ENCODE data around the gene SEC24C.

The SEC24C gene

GRCh38 chr10:73798087-73798486 is 53.9 kb downstream of the SEC24C start:
- H3K27me3 ChIP-seq (ENCODE audit: insufficient read depth, poor library complexity, severe bottlenecking): no peaks in the 10 kb centered on the region
- no peak overlapping the region for H3K27ac ChIP-seq (replicated peaks)
- TF ChIP-seq REST (IDR thresholded peaks at IDR 0.05; ENCODE audit: insufficient replicate concordance, low read depth) (no peak), GABPA (IDR thresholded peaks at IDR 0.05; ENCODE audit: low read depth) (no peak), SPI1 (IDR thresholded peaks at IDR 0.05; ENCODE audit: borderline replicate concordance, low read depth) (no peak), POLR2AphosphoS5 (IDR thresholded peaks at IDR 0.05; ENCODE audit: low read depth) (no peak), CTCF (IDR thresholded peaks at IDR 0.05; ENCODE audit: insufficient read depth, low read length) (no peak)
- H3K4me3 ChIP-seq (replicated peaks; ENCODE audit: insufficient read depth, low read length): no peak overlapping the region
- DNase-seq (ENCODE audit: low read depth in 1 of 2, low spot score in 1 of 2): no peak

- H3K27ac ChIP-seq (replicated peaks): no peak overlapping the region
- DNase-seq (ENCODE audit: low read depth in 1 of 2, low spot score in 1 of 2): no peak
- no peak for TF ChIP-seq POLR2AphosphoS5 (IDR thresholded peaks at IDR 0.05; ENCODE audit: low read depth)
- TF ChIP-seq SPI1 (IDR thresholded peaks at IDR 0.05; ENCODE audit: borderline replicate concordance, low read depth): no peak
- no peak for TF ChIP-seq REST (IDR thresholded peaks at IDR 0.05; ENCODE audit: insufficient replicate concordance, low read depth)
- TF ChIP-seq GABPA (IDR thresholded peaks at IDR 0.05; ENCODE audit: low read depth): no peak
- H3K4me3 ChIP-seq (replicated peaks; ENCODE audit: insufficient read depth, low read length): no peak overlapping the region
- no peaks in the 10 kb centered on the region for H3K27me3 ChIP-seq (ENCODE audit: insufficient read depth, poor library complexity, severe bottlenecking)
These were observed 54.9 kb downstream of the SEC24C start for GRCh38 chr10:73798927-73799560.

- Histone ChIP-seq H3K27ac (replicated peaks) (no peak overlapping the region), H3K27me3 (ENCODE audit: insufficient read depth, poor library complexity, severe bottlenecking) (no peaks in the 10 kb centered on the region), H3K4me3 (replicated peaks; ENCODE audit: insufficient read depth, low read length) (no peak overlapping the region)
- TF ChIP-seq REST (IDR thresholded peaks at IDR 0.05; ENCODE audit: insufficient replicate concordance, low read depth): no peak
- no peak for TF ChIP-seq GABPA (IDR thresholded peaks at IDR 0.05; ENCODE audit: low read depth)
- TF ChIP-seq POLR2AphosphoS5 (IDR thresholded peaks at IDR 0.05; ENCODE audit: low read depth): no peak; the same call in 1 of the 2 replicates
- no peak for TF ChIP-seq SPI1 (IDR thresholded peaks at IDR 0.05; ENCODE audit: borderline replicate concordance, low read depth)
- no peak for TF ChIP-seq CTCF (IDR thresholded peaks at IDR 0.05; ENCODE audit: insufficient read depth, low read length)
- no peak for DNase-seq (ENCODE audit: low read depth in 1 of 2, low spot score in 1 of 2)
These were observed 55.9 kb downstream of the SEC24C start for GRCh38 chr10:73799899-73800559.

Data from HL-60 (cell line).